Activated T-cell treated with anti-CD3 and anti-CD28 coated beads, Interleukin-2, amount 50 U/mL, for 1 hour (primary cell): Measurements from ENCODE around the gene KMT2C.

Experiments
- DNase-seq: peaks from one replicate; pipeline ENCODE4 v3.0.0-alpha.2; 2020

Gene KMT2C

DNA sequence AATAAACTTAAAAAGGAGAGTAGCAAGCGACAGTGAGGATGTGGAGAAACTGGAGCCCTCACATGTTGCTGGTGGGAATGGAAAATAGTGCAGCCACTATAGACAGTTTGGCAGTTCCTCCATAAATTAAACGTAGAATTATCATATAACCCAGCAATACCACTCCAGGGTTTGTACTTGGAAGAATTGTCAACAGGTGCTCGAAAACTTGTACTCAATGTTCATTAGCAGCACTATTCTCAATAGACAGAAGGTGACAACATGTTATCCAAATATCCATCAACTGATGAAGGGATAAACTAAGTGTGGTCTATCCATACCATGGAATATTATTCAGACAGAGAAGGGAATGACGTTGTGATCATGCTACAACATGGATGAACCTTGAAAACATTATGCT is 338.5 kb downstream of the KMT2C start:
- no peak for DNase-seq

DNA sequence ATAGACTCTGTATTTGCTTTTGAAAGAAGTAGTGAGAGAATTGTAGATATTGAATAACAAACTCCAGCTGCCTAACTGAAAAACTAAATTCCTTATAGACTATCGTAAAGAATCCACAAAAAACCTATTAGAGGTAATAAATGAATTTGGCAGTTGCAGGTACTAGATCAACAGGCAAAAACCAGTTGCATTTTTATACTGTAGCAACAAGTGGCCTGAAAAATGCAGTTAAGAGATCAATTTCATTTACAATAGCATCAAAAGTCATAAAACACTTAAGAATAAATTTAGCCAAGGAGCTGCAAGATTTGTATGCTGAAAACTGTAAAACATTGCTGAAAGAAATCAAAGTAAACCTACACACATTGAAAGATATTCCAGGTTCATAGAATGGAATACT is 340.0 kb downstream of the KMT2C start:
- no peak for DNase-seq

DNA sequence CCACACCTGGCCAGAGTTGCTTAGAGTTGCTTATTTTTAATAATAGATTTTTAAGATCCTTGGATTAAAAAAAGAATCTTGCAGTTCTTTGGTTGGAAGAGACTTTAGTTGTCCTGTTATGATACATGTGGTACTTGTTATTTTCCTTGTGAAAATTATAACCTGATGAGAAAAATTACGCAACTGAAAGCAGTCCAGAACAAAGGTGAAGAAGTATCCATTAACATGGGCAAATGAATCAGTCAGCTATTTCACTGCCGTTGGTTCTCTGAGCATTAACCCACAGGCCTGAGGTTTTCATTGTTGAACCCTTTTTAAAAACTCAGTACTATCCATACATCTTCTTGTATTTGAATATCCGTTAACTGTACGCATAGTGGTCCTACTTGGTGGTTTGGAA is 342.1 kb downstream of the KMT2C start:
- no peak for DNase-seq

DNA sequence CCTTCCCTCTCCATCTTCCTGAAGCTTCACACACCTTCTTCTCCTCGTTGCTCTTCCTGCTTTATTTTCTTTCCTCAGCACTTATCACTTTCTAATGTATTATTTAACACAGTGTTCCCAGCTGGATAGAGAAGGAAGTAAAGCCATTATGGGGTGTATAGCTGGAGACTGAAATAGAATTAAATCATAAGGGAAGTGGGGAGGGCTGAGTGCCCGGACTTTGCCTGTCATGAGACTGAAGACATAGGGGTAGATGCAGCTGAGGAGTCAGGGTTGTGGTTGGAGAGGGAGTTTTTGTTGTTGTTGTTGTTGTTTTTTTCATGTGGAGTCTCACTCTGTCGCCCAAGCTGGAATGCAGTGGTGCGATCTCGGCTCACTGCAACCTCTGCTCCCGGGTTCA is 345.1 kb downstream of the KMT2C start:
- DNase-seq, result no peak

DNA sequence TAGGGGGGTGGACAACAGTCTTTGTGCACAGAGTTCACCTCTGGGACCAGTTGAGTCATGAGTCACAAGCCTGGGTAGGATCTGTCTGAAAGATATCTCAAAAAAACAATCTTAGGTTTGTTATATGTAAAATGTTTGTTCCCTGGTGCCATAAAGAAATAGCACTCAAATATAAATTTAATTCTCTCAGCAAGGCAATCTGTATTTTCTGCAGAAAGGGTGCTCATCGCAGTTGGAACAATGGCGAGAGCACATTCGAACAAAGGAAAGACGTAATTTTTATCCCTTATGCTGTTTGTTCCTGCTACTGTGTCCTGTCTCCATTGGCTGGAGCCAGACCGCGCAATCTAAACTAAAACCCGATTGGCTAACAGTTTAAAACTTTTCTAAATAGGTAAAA is 346.6 kb downstream of the KMT2C start:
- DNase-seq, result no peak

DNA sequence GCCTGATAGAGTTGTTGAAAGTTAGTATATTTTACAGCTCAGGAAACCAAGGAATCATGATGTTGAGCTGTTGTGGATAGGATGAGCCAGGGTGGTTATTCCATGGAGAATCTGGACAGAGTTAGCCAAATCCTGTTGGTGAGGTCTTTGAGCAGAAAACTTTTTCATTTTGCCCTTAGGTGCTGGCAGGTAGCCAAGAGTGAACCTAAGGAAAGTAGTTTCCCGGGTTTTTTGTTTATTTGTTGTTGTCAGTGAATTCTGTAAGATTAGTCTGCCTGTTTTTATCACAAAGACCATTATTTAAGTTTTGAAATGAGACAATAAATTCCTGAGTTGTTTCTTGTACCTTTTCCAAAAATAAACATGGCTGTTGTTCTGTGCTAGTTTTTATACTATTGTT is 349.3 kb downstream of the KMT2C start:
- DNase-seq, result no peak

DNA sequence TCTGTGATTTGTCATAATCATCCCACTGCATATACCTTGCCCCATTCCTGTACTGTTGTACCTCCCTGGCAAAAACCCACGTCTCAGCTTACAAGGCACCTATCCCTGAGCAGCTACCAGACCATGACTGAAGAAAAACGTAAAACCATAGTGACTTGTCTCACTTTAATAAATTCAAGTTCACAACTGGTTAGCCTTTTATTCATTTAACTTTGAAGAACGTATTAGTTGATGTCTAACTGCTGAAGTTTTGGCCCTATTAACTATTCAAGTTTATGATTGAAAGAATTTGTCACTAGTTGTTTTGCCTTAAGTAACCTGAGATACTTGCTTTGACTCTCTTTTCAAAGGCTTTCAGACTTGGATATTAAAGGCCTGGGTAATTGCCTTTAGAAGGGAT is 350.7 kb downstream of the KMT2C start:
- no peak for DNase-seq
